ENCODE measurements around the gene TET1.
"Not testable (repeated sequence)": the region's sequence is repeated elsewhere in the genome, so short reads cannot be mapped to it uniquely, and the experiment has no call there.

TET1 gene

GRCh38 chr10:68720793-68721672 lies 160.9 kb downstream of the TET1 start, which contains the start of gene CCAR1:
Gene CCAR1, plus strand, starts transcription at chr10:68721239. Its CDS starts 1,266 bp downstream, at chr10:68722505.
- peak; percentile 75 to 91 for DNase-seq

GRCh38 chr10:68721673-68722335 lies 161.7 kb downstream of the TET1 start:
- DNase-seq, result no peak

GRCh38 chr10:68725016-68725415 lies 164.9 kb downstream of the TET1 start:
- no peak for DNase-seq

- DNase-seq, result no peak
Measured at GRCh38 chr10:68727146-68727545, 167.0 kb downstream of the TET1 start.

- no peak for DNase-seq
Measured at GRCh38 chr10:68732651-68733050, 172.5 kb downstream of the TET1 start.

- DNase-seq, result no peak
Measured at GRCh38 chr10:68734349-68734748, 174.2 kb downstream of the TET1 start.

GRCh38 chr10:68735119-68735518 lies 175.0 kb downstream of the TET1 start:
- DNase-seq, result no peak

GRCh38 chr10:68735739-68736138 lies 175.6 kb downstream of the TET1 start:
- not testable (repeated sequence) for DNase-seq

- DNase-seq, result not testable (repeated sequence)
Measured at GRCh38 chr10:68740676-68741075, 180.5 kb downstream of the TET1 start.

- no peak for DNase-seq
Measured at GRCh38 chr10:68742397-68742796, 182.3 kb downstream of the TET1 start.
